ENCODE measurements around the gene IGF2BP1. TPM values are rescaled to one million over a fixed set of nuclear protein-coding genes. Genes with fewer than 3 reads are reported as not detected.

Gene IGF2BP1
- total and polyA plus RNA-seq, 2 of the 8 experiments (the other 6 are each of a cell fraction or from before 2014, with no cell fraction given) = 41.6 to 513 TPM

- Histone ChIP-seq H3K36me3 (ENCODE audit: control insufficient read depth in 2 of 4, insufficient read depth in 4 of 4, low read length in 3 of 4) (peaks cover 0 to 32% (median 3%) of the 10 kb centered on the region in 4 experiments; a peak in 4 of 8 replicates), H3K23ac (ENCODE audit: insufficient read length) (no peak overlapping the region), H3K14ac (ENCODE audit: insufficient read length) (no peak overlapping the region), H4K91ac (replicated peaks; ENCODE audit: insufficient read length, low read length) (no peak overlapping the region), H2AFZ (ENCODE audit: low read length) (no peak overlapping the region), H3K56ac (replicated peaks; ENCODE audit: insufficient read length, low read depth, low read length) (no peak overlapping the region), H3K4ac (replicated peaks; ENCODE audit: insufficient read length, low read depth, low read length) (no peak overlapping the region), H3K79me1 (ENCODE audit: low read depth, low read length) (peaks cover 18% of the 10 kb centered on the region), H4K8ac (ENCODE audit: extremely low read depth, insufficient read depth, low read length) (no peak overlapping the region), H3K4me2 (ENCODE audit: insufficient read depth in 1 of 2, low read depth in 2 of 2, low read length in 2 of 2) (peak overlapping the region; percentile 83 to 96), H3K23me2 (ENCODE audit: low read depth, low read length) (no peaks in the 10 kb centered on the region; the same call in 1 of the 2 replicates), H2BK20ac (ENCODE audit: low read length) (0 out of 2 replicates have a peak overlapping the region, but pooled peaks have one; percentile 11), H3K9me3 (ENCODE audit: insufficient read depth in 2 of 2, low read depth in 1 of 2, low read length in 1 of 2) (no peaks in the 10 kb centered on the region), H2BK12ac (ENCODE audit: low read depth, low read length) (peak overlapping the region; percentile 32), H3K4me1 (replicated peaks in 1 of 4; ENCODE audit: control insufficient read depth in 3 of 4, insufficient read depth in 4 of 4, low read length in 3 of 4) (peaks cover 18 to 38% (median 25%) of the 10 kb centered on the region in 4 experiments), H3K27ac (ENCODE audit: low read depth, low read length) (peak overlapping the region; percentile 96), H2BK5ac (ENCODE audit: low read depth, low read length) (peak overlapping the region; percentile 89; the same call in 1 of the 2 replicates), H3K9ac (replicated peaks in 1 of 4; ENCODE audit: extremely low read depth in 1 of 4, low read depth in 3 of 4, low read length in 3 of 4) (peak overlapping the region in 3 of 4 experiments; percentile 26 to 86 (median 83); a peak in 6 of 7 replicates), H2BK15ac (ENCODE audit: low read length) (0 out of 2 replicates have a peak overlapping the region, but pooled peaks have one; percentile 19), H2AK5ac (ENCODE audit: low read depth, low read length) (peak overlapping the region; percentile 24; the same call in 1 of the 2 replicates), H3K79me2 (ENCODE audit: control insufficient read depth in 1 of 2, insufficient read depth in 2 of 2, low read length in 2 of 2) (peaks cover 26 to 92% of the 10 kb centered on the region in 2 experiments), H4K5ac (ENCODE audit: insufficient read length, low read depth, low read length) (peak overlapping the region; percentile 6), H3K27me3 (replicated peaks in 1 of 4; ENCODE audit: control insufficient read depth in 3 of 4, extremely low read depth in 1 of 4, insufficient read depth in 3 of 4, low read length in 3 of 4) (no peaks in the 10 kb centered on the region), H4K20me1 (replicated peaks in 1 of 2; ENCODE audit: control insufficient read depth in 1 of 2, insufficient read depth in 2 of 2, low read length in 2 of 2) (peaks cover 34 to 40% of the 10 kb centered on the region in 2 experiments), H3K18ac (ENCODE audit: extremely low read depth, low read length) (no peak overlapping the region; the same call in 1 of the 2 replicates), H2BK120ac (replicated peaks; ENCODE audit: low read depth, low read length) (no peak overlapping the region), H3K4me3 (ENCODE audit: extremely low read depth in 1 of 4, insufficient read depth in 2 of 4, low read depth in 3 of 4, low read length in 4 of 4) (peak overlapping the region; percentile 17 to 65 (median 51); a peak in 6 of 8 replicates)
- DNase-seq (ENCODE audit: low read depth in 1 of 2, low spot score in 2 of 2) (no peak), FAIRE-seq (no peak)
- POLR2A ChIA-PET (ENCODE audit: partially characterized antibody) = interaction anchor here (0.7 to 13.9 kb wide), 20 partner anchors 8 to 241 kb away, joined by 3 to 366 read pairs (median 3); partner anchors contain the start of genes IGF2BP1 and SNF8
- TF ChIP-seq SUZ12 (IDR thresholded peaks at IDR 0.05; ENCODE audit: low read length) = no peak
- no peak for TF ChIP-seq CBX8 (IDR thresholded peaks at IDR 0.05; ENCODE audit: borderline replicate concordance, low read depth, low read length)
- CTCF ChIA-PET (ENCODE audit: partially characterized antibody) = interaction anchor here (0.8 to 9.4 kb wide), 12 partner anchors 9 to 68 kb away, joined by 3 to 222 read pairs (median 5); partner anchors contain the start of genes IGF2BP1 and SNF8
- 44% methylated on average over 9 of the region's 9 CpGs; no CpG with 5 or more reads in 1 of the 2 experiments for WGBS, 2 experiments (ENCODE audit: extremely low coverage in 1 of 2, insufficient coverage in 1 of 2, insufficient read length in 1 of 2, insufficient replicate concordance in 2 of 2, low coverage in 1 of 2, low lambda C conversion rate in 2 of 2, missing lambda C conversion rate in 1 of 2)
Observed at GRCh38 chr17:49012769-49013255, 15.6 kb downstream of the IGF2BP1 start.
